ENCODE measurements around the gene TBC1D22B. TPM values are rescaled to one million over a fixed set of nuclear protein-coding genes. Genes with fewer than 3 reads are reported as not detected.

TBC1D22B gene
- total and polyA plus RNA-seq, 2 experiments from 2014 or later = 9.1 to 19.9 TPM

DNA sequence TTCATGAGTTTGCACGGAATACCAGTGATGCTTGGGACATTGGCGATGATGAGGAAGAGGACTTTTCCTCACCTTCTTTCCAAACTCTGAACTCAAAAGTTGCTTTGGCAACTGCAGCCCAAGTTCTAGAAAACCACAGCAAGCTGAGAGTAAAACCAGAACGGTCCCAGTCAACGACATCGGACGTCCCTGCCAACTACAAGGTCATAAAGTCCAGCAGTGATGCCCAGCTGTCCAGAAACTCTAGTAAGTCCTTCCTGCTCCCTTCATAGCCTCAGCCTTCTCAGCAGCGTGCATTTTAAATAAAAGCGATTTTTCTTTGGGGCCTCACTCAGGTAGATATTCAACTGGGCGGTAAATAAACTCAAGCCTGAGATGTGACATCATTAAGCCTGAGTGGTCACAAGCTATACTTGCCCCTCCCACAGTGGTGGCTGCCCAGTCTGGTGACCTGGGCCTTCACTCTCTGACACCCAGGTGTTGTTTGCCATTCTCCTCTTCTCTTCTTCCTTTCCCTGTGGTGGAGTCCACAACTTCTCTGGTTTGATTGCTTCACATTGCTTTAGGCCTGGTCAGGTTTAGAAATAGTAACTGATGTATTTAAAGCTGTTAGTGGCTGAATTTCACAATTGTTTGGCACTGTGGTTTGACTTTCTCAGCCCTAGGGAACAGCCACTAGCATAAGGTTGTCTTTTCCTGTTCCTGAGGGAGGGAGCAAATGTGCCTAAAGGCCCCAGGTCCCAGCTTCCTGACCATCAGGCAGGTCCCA is 22.0 kb downstream of the TBC1D22B start:
- no peak overlapping the region for H3K4me3 ChIP-seq
- H3K4me1 Mint-ChIP-seq = no peaks in the 10 kb centered on the region; the same call in 2 of the 3 replicates
- H3K4me3 Mint-ChIP-seq = no peak overlapping the region
- H4K20me1 ChIP-seq (replicated peaks; ENCODE audit: insufficient read depth) = peaks cover 10% of the 10 kb centered on the region; the same call in 1 of the 2 replicates
- H3K27ac ChIP-seq (ENCODE audit: low read depth) = no peak overlapping the region
- H3K36me3 ChIP-seq (ENCODE audit: insufficient read depth) = peaks cover 22% of the 10 kb centered on the region
- DNase-seq (ENCODE audit: low spot score) (no peak), ATAC-seq (no peak)
- H3K79me2 ChIP-seq (replicated peaks; ENCODE audit: insufficient read depth) = peaks cover 24% of the 10 kb centered on the region
- H3K27me3 Mint-ChIP-seq (ENCODE audit: insufficient read depth, low read depth, poor library complexity) = no peaks in the 10 kb centered on the region
- H3K4me2 ChIP-seq = no peak overlapping the region
- no peaks in the 10 kb centered on the region for H3K27me3 ChIP-seq (ENCODE audit: insufficient read depth)
- H3K27ac Mint-ChIP-seq = no peak overlapping the region
- H2AFZ ChIP-seq = no peak overlapping the region
- H3F3A ChIP-seq (replicated peaks; ENCODE audit: low read depth) = no peaks in the 10 kb centered on the region
- H3K36me3 Mint-ChIP-seq (ENCODE audit: low read depth) = peaks cover 36% of the 10 kb centered on the region
- TF ChIP-seq, protein P1, sequence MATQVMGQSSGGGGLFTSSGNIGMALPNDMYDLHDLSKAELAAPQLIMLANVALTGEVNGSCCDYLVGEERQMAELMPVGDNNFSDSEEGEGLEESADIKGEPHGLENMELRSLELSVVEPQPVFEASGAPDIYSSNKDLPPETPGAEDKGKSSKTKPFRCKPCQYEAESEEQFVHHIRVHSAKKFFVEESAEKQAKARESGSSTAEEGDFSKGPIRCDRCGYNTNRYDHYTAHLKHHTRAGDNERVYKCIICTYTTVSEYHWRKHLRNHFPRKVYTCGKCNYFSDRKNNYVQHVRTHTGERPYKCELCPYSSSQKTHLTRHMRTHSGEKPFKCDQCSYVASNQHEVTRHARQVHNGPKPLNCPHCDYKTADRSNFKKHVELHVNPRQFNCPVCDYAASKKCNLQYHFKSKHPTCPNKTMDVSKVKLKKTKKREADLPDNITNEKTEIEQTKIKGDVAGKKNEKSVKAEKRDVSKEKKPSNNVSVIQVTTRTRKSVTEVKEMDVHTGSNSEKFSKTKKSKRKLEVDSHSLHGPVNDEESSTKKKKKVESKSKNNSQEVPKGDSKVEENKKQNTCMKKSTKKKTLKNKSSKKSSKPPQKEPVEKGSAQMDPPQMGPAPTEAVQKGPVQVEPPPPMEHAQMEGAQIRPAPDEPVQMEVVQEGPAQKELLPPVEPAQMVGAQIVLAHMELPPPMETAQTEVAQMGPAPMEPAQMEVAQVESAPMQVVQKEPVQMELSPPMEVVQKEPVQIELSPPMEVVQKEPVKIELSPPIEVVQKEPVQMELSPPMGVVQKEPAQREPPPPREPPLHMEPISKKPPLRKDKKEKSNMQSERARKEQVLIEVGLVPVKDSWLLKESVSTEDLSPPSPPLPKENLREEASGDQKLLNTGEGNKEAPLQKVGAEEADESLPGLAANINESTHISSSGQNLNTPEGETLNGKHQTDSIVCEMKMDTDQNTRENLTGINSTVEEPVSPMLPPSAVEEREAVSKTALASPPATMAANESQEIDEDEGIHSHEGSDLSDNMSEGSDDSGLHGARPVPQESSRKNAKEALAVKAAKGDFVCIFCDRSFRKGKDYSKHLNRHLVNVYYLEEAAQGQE (IDR thresholded peaks at IDR 0.05; ENCODE audit: unreplicated experiment) = no peak
- no peak for TF ChIP-seq POLR2AphosphoS5 (IDR thresholded peaks at IDR 0.05; ENCODE audit: low read depth)
- TF ChIP-seq EZH2 (IDR thresholded peaks at IDR 0.05; ENCODE audit: low read depth, unreplicated experiment) = no peak
- TF ChIP-seq, protein P2, sequence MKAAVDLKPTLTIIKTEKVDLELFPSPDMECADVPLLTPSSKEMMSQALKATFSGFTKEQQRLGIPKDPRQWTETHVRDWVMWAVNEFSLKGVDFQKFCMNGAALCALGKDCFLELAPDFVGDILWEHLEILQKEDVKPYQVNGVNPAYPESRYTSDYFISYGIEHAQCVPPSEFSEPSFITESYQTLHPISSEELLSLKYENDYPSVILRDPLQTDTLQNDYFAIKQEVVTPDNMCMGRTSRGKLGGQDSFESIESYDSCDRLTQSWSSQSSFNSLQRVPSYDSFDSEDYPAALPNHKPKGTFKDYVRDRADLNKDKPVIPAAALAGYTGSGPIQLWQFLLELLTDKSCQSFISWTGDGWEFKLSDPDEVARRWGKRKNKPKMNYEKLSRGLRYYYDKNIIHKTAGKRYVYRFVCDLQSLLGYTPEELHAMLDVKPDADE (IDR thresholded peaks at IDR 0.05) = no peak
- TF ChIP-seq, protein P3, sequence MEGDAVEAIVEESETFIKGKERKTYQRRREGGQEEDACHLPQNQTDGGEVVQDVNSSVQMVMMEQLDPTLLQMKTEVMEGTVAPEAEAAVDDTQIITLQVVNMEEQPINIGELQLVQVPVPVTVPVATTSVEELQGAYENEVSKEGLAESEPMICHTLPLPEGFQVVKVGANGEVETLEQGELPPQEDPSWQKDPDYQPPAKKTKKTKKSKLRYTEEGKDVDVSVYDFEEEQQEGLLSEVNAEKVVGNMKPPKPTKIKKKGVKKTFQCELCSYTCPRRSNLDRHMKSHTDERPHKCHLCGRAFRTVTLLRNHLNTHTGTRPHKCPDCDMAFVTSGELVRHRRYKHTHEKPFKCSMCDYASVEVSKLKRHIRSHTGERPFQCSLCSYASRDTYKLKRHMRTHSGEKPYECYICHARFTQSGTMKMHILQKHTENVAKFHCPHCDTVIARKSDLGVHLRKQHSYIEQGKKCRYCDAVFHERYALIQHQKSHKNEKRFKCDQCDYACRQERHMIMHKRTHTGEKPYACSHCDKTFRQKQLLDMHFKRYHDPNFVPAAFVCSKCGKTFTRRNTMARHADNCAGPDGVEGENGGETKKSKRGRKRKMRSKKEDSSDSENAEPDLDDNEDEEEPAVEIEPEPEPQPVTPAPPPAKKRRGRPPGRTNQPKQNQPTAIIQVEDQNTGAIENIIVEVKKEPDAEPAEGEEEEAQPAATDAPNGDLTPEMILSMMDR (conservative IDR thresholded peaks at IDR 0.05; ENCODE audit: low read depth in 2 of 2) = no peak
- TF ChIP-seq JUNB (IDR thresholded peaks at IDR 0.05; ENCODE audit: unreplicated experiment) = no peak
- no peak for TF ChIP-seq CREB1 (CRISPR knock-in tag; IDR thresholded peaks at IDR 0.05; ENCODE audit: low read depth)
- no peak for TF ChIP-seq ZNF331 (CRISPR knock-in tag; IDR thresholded peaks at IDR 0.05; ENCODE audit: low read depth)
- TF ChIP-seq EZH2phosphoT487 (IDR thresholded peaks at IDR 0.05; ENCODE audit: unreplicated experiment) = no peak
- no peak for TF ChIP-seq ZNF114 (CRISPR knock-in tag; IDR thresholded peaks at IDR 0.05)
- TF ChIP-seq, protein P4, sequence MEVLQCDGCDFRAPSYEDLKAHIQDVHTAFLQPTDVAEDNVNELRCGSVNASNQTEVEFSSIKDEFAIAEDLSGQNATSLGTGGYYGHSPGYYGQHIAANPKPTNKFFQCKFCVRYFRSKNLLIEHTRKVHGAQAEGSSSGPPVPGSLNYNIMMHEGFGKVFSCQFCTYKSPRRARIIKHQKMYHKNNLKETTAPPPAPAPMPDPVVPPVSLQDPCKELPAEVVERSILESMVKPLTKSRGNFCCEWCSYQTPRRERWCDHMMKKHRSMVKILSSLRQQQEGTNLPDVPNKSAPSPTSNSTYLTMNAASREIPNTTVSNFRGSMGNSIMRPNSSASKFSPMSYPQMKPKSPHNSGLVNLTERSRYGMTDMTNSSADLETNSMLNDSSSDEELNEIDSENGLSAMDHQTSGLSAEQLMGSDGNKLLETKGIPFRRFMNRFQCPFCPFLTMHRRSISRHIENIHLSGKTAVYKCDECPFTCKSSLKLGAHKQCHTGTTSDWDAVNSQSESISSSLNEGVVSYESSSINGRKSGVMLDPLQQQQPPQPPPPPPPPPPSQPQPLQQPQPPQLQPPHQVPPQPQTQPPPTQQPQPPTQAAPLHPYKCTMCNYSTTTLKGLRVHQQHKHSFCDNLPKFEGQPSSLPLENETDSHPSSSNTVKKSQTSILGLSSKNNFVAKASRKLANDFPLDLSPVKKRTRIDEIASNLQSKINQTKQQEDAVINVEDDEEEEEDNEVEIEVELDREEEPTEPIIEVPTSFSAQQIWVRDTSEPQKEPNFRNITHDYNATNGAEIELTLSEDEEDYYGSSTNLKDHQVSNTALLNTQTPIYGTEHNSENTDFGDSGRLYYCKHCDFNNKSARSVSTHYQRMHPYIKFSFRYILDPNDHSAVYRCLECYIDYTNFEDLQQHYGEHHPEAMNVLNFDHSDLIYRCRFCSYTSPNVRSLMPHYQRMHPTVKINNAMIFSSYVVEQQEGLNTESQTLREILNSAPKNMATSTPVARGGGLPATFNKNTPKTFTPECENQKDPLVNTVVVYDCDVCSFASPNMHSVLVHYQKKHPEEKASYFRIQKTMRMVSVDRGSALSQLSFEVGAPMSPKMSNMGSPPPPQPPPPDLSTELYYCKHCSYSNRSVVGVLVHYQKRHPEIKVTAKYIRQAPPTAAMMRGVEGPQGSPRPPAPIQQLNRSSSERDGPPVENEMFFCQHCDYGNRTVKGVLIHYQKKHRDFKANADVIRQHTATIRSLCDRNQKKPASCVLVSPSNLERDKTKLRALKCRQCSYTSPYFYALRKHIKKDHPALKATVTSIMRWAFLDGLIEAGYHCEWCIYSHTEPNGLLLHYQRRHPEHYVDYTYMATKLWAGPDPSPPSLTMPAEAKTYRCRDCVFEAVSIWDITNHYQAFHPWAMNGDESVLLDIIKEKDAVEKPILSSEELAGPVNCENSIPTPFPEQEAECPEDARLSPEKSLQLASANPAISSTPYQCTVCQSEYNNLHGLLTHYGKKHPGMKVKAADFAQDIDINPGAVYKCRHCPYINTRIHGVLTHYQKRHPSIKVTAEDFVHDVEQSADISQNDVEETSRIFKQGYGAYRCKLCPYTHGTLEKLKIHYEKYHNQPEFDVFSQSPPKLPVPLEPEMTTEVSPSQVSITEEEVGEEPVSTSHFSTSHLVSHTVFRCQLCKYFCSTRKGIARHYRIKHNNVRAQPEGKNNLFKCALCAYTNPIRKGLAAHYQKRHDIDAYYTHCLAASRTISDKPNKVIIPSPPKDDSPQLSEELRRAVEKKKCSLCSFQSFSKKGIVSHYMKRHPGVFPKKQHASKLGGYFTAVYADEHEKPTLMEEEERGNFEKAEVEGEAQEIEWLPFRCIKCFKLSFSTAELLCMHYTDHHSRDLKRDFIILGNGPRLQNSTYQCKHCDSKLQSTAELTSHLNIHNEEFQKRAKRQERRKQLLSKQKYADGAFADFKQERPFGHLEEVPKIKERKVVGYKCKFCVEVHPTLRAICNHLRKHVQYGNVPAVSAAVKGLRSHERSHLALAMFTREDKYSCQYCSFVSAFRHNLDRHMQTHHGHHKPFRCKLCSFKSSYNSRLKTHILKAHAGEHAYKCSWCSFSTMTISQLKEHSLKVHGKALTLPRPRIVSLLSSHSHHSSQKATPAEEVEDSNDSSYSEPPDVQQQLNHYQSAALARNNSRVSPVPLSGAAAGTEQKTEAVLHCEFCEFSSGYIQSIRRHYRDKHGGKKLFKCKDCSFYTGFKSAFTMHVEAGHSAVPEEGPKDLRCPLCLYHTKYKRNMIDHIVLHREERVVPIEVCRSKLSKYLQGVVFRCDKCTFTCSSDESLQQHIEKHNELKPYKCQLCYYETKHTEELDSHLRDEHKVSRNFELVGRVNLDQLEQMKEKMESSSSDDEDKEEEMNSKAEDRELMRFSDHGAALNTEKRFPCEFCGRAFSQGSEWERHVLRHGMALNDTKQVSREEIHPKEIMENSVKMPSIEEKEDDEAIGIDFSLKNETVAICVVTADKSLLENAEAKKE (CRISPR knock-in tag; IDR thresholded peaks at IDR 0.05) = no peak
- no peak for TF ChIP-seq STAT1 (IDR thresholded peaks at IDR 0.05; ENCODE audit: unreplicated experiment)
- no peak for TF ChIP-seq NANOG (IDR thresholded peaks at IDR 0.05; ENCODE audit: borderline replicate concordance)
- no peaks in the 10 kb centered on the region for H3K9me3 Mint-ChIP-seq
- H3K9me2 ChIP-seq (ENCODE audit: insufficient read depth) = no peaks in the 10 kb centered on the region
- H3K4me1 ChIP-seq (ENCODE audit: insufficient read depth) = no peaks in the 10 kb centered on the region
